GM18508 (cell line): ENCODE results near the gene AMPD3.

Source experiments
- ATAC-seq: cut with Tn5 transposase; IDR thresholded peaks from one replicate; pipeline ENCODE4 v1.9.1; 2021; ENCODE audit warnings: moderate number of reproducible peaks; ENCODE audit not compliant: insufficient read depth, unreplicated experiment

AMPD3 gene

GRCh38 chr11:10500757-10501684 lies 46.0 kb downstream of the AMPD3 start:
- ATAC-seq: no peak

GRCh38 chr11:10502065-10502680 lies 47.1 kb downstream of the AMPD3 start:
- ATAC-seq: no peak

GRCh38 chr11:10502770-10503169 lies 47.7 kb downstream of the AMPD3 start:
- ATAC-seq: no peak

GRCh38 chr11:10503221-10503620 lies 48.2 kb downstream of the AMPD3 start:
- ATAC-seq: no peak

GRCh38 chr11:10503777-10504480 lies 48.9 kb downstream of the AMPD3 start:
- no peak for ATAC-seq

GRCh38 chr11:10504490-10504889 lies 49.4 kb downstream of the AMPD3 start:
- no peak for ATAC-seq

GRCh38 chr11:10505278-10506007 lies 50.4 kb downstream of the AMPD3 start:
- ATAC-seq: no peak

GRCh38 chr11:10506008-10506370 lies 50.9 kb downstream of the AMPD3 start:
- no peak for ATAC-seq

GRCh38 chr11:10511181-10511621 lies 56.1 kb downstream of the AMPD3 start:
- ATAC-seq: no peak

GRCh38 chr11:10514202-10514601 lies 59.1 kb downstream of the AMPD3 start:
- ATAC-seq: no peak

- no peak for ATAC-seq
Measured at GRCh38 chr11:10514709-10515108, 59.6 kb downstream of the AMPD3 start.

GRCh38 chr11:10515418-10515817 lies 60.4 kb downstream of the AMPD3 start:
- ATAC-seq: no peak

- ATAC-seq: no peak
Measured at GRCh38 chr11:10518123-10518522, 63.1 kb downstream of the AMPD3 start.

- no peak for ATAC-seq
Measured at GRCh38 chr11:10518891-10519290, 63.8 kb downstream of the AMPD3 start.

GRCh38 chr11:10519630-10520029 lies 64.6 kb downstream of the AMPD3 start:
- no peak for ATAC-seq

- ATAC-seq: no peak
Measured at GRCh38 chr11:10520562-10520961, 65.5 kb downstream of the AMPD3 start.

GRCh38 chr11:10522276-10522675 lies 67.2 kb downstream of the AMPD3 start:
- ATAC-seq: no peak

- ATAC-seq: no peak
Measured at GRCh38 chr11:10522921-10523320, 67.9 kb downstream of the AMPD3 start.

GRCh38 chr11:10524471-10524870 lies 69.4 kb downstream of the AMPD3 start:
- ATAC-seq: no peak
